GM21423 (cell line): ENCODE data around the gene CYP3A7.
"Not testable (repeated sequence)": the region's sequence is repeated elsewhere in the genome, so short reads cannot be mapped to it uniquely, and the experiment has no call there.

ENCODE experiments used
- ATAC-seq: cut with Tn5 transposase; IDR thresholded peaks from one replicate; pipeline ENCODE4 v1.9.1; 2021; ENCODE audit warnings: mild to moderate bottlenecking, moderate library complexity; ENCODE audit not compliant: unreplicated experiment

The CYP3A7 gene

GRCh38 chr7:99674995-99675742, 59.8 kb downstream of the CYP3A7 start:
- no peak for ATAC-seq

GRCh38 chr7:99672573-99672972, 62.4 kb downstream of the CYP3A7 start:
- no peak for ATAC-seq

- no peak for ATAC-seq
Observed at GRCh38 chr7:99669782-99670181, 65.2 kb downstream of the CYP3A7 start.

GRCh38 chr7:99668541-99668940, 66.5 kb downstream of the CYP3A7 start:
- no peak for ATAC-seq

GRCh38 chr7:99667179-99667578, 67.8 kb downstream of the CYP3A7 start:
- ATAC-seq = no peak

GRCh38 chr7:99666013-99666395, 69.0 kb downstream of the CYP3A7 start:
- ATAC-seq = no peak

- no peak for ATAC-seq
Observed at GRCh38 chr7:99665312-99666012, 69.5 kb downstream of the CYP3A7 start.

GRCh38 chr7:99657879-99658278, 77.1 kb downstream of the CYP3A7 start:
- not testable (repeated sequence) for ATAC-seq
